Measurements from ENCODE around the gene UBL5.
A peak's percentile ranks its signal among the peaks of the same experiment; 100 is the strongest.
"Not testable (repeated sequence)": the region's sequence is repeated elsewhere in the genome, so short reads cannot be mapped to it uniquely, and the experiment has no call there.

Gene UBL5

GRCh38 chr19:9789066-9789465 is 38.7 kb upstream of the UBL5 start:
- DNase-seq (ENCODE audit: extremely low spot score) = no peak
- CTCF ChIA-PET = interaction anchor here (0.7 kb wide), 1 partner anchor 64 kb away, joined by 3 read pairs; no protein-coding TSS in a partner anchor
- POLR2A ChIA-PET = no interaction called here

DNA sequence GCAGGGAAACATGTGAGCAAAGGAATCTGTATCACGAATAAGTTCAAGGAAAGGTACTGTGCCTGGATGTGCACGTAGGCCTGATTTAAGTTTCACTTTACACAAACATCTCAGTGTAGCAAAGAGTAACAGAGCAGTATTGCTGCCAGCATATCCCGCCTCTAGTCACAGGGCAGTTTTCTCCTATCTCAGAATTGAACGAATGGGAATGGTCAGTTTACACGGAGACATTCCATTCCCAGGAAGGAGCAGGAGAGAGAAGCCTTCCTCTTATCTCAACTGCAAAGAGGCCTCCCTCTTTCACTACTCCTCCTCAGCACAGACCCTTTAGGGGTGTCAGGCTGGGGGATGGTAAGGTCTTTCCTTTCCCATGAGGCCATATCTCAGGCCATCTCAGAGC is 38.1 kb upstream of the UBL5 start:
- DNase-seq (ENCODE audit: extremely low spot score); CTCF ChIA-PET; POLR2A ChIA-PET: not testable (repeated sequence)

More at GRCh38 chr19:9789066-9789465, 38.7 kb upstream of the UBL5 start:
- TF ChIP-seq ELF4 (IDR thresholded peaks at IDR 0.05) = no peak
- TF ChIP-seq SP1 (IDR thresholded peaks at IDR 0.05) = no peak
- no peak for TF ChIP-seq FOXK2 (IDR thresholded peaks at IDR 0.05)
- no peak for TF ChIP-seq ZNF384 (IDR thresholded peaks at IDR 0.05)
- TF ChIP-seq FOXA1 (IDR thresholded peaks at IDR 0.05) = no peak
- no peak for TF ChIP-seq NFRKB (IDR thresholded peaks at IDR 0.05)
- no peak for TF ChIP-seq BHLHE40 (IDR thresholded peaks at IDR 0.05; ENCODE audit: borderline replicate concordance)

DNA sequence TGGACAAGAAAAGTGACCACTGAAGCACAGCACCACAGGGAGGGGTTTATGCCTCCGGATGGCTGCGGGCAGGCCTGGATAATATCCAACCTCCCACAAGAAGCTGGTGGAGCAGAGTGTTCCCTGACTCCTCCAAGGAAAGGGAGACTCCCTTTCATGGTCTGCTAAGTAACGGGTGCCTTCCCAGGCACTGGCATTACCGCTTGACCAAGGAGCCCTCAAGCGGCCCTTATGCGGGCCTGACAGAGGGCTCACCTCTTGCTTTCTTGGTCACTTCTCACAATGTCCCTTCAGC is 36.7 kb upstream of the UBL5 start:
- CTCF ChIA-PET = interaction anchor here (0.7 kb wide), 1 partner anchor 586 kb away, joined by 6 read pairs; no protein-coding TSS in a partner anchor
- POLR2A ChIA-PET; DNase-seq (ENCODE audit: extremely low spot score): not testable (repeated sequence)

DNA sequence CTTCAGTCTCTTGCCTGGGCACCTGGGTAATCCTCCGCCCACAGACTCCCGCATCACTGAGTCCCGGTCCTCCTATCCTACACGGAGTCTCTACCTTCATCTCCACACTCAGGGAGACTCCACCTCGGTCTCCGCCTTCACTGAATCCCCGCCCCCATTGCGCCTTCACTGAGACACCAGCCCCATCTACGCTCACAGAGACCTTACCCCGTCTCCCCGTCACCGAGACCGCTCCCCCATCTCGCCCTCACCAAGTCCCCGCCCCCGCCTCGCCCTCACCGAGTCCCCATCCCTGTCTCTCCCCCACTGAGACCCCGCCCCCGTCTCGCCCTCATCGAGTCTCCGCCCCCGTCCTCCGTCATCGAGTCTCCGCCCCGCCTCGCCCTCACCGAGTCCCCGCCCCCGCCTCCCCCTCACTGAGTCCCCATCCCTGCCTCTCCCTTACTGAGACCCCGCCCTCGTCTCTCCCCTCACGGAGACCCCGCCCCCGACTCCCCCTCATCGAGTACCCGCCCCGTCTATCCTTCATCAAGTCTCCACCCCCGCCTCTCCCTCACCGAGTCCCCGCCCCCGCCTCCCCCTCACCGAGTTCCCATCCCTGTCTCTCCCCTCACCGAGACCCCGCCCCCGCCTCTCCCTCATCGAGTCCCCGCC is 36.0 kb upstream of the UBL5 start:
- POLR2A ChIA-PET = no interaction called here
- no peak for TF ChIP-seq ARNT (IDR thresholded peaks at IDR 0.05)
- peak; percentile 82 for DNase-seq (ENCODE audit: extremely low spot score)
- CTCF ChIA-PET = no interaction called here

GRCh38 chr19:9792206-9793070 is 35.3 kb upstream of the UBL5 start:
- ChIA-PET POLR2A (interaction anchor here (1.1 to 1.3 kb wide), 2 partner anchors 35 to 208 kb away, joined by 4 read pairs; partner anchors contain the start of genes UBL5 and ZNF121), CTCF (no interaction called here)
- peak; percentile 53; the same call in 1 of the 2 replicates for TF ChIP-seq SP1 (IDR thresholded peaks at IDR 0.05)
- no peak for TF ChIP-seq ELF4 (IDR thresholded peaks at IDR 0.05)
- TF ChIP-seq TARDBP (IDR thresholded peaks at IDR 0.05) = no peak
- TF ChIP-seq L3MBTL2 (conservative IDR thresholded peaks at IDR 0.05) = peak; percentile 73
- TF ChIP-seq SUZ12 (IDR thresholded peaks at IDR 0.05) = no peak
- peak; percentile 65 for TF ChIP-seq PKNOX1 (IDR thresholded peaks at IDR 0.05)
- TF ChIP-seq FOXA1 (IDR thresholded peaks at IDR 0.05) = no peak
- DNase-seq (ENCODE audit: extremely low spot score) = peak; percentile 67

DNA sequence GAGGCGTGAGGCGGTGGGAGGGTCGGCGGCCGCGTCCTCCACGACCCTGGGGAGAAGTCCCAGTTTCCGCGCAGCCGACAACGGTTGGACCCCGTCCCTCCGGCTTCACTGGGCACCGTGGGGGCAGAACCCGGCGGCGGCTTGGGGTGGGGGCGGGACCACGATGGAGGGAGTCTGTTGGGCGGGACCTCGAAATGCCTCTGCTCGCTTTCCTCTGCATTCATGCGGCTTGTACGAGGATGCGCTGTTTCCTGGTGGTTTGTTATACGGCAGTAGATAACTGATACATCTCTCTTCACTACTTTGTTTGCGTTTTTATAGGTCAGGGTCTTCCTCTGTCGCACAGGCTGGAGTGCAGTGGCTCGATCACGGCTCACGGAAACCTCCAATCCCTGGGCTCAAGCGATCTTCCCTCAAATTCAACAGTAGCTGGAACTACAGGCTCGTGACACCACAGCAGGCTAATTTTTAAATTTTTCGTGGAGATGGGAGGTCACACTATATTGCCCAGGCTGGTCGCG is 34.6 kb upstream of the UBL5 start:
- DNase-seq (ENCODE audit: extremely low spot score) = no peak
- TF ChIP-seq CTBP1 (IDR thresholded peaks at IDR 0.05; ENCODE audit: borderline replicate concordance) = no peak
- ChIA-PET POLR2A (interaction anchor here (1.1 to 1.3 kb wide), 3 partner anchors 25 to 209 kb away, joined by 4 read pairs; partner anchors contain the start of genes UBL5, ZNF121 and ZNF846), CTCF (interaction anchor here (0.7 kb wide), 1 partner anchor 358 kb away, joined by 3 read pairs; the partner anchor contains the start of gene ZNF266)

GRCh38 chr19:9796113-9796773 is 31.5 kb upstream of the UBL5 start:
- TF ChIP-seq L3MBTL2 (conservative IDR thresholded peaks at IDR 0.05) (no peak), PKNOX1 (IDR thresholded peaks at IDR 0.05) (peak; percentile 74), NFRKB (IDR thresholded peaks at IDR 0.05) (no peak), BHLHE40 (IDR thresholded peaks at IDR 0.05; ENCODE audit: borderline replicate concordance) (no peak), ELF4 (IDR thresholded peaks at IDR 0.05) (no peak), FOXK2 (IDR thresholded peaks at IDR 0.05) (no peak), HDGF (IDR thresholded peaks at IDR 0.05; ENCODE audit: borderline replicate concordance) (no peak)
- peak; percentile 65 for DNase-seq (ENCODE audit: extremely low spot score)
- CTCF ChIA-PET = interaction anchor here (0.7 to 1.0 kb wide), 2 partner anchors 136 to 169 kb away, joined by 3 read pairs; no protein-coding TSS in a partner anchor
- POLR2A ChIA-PET = no interaction called here

DNA sequence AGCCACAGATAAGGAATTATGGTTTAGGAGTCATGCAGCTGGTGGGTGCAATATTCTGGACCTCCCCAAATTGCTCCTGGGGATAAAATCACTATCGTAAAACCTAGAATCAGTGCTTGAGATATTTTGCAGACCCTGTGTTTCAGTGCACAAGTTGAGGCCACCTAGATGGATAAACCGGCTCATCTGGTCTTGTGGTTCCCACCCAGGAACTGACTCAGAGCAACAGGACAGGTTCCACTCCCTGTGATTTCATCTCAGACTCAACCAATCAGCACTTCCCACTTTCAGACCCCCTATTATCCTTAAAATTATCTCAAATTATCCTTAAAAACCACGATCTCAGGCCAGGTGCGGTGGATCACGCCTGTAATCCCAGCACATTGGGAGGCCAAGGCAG is 29.8 kb upstream of the UBL5 start:
- POLR2A ChIA-PET = interaction anchor here (0.9 kb wide), 1 partner anchor 30 kb away, joined by 4 read pairs; the partner anchor contains the start of gene UBL5
- CTCF ChIA-PET = no interaction called here

More for the DNA sequence above, 29.8 kb upstream of the UBL5 start:
- no peak for DNase-seq (ENCODE audit: extremely low spot score)
- no peak for TF ChIP-seq ZNF384 (IDR thresholded peaks at IDR 0.05)
- TF ChIP-seq FOXA1 (IDR thresholded peaks at IDR 0.05) = no peak
- TF ChIP-seq SP1 (IDR thresholded peaks at IDR 0.05) = no peak
- TF ChIP-seq NFRKB (IDR thresholded peaks at IDR 0.05) = no peak
- no peak for TF ChIP-seq L3MBTL2 (conservative IDR thresholded peaks at IDR 0.05)
- no peak for TF ChIP-seq LEF1 (IDR thresholded peaks at IDR 0.05; ENCODE audit: borderline replicate concordance)
- no peak for TF ChIP-seq ARNT (IDR thresholded peaks at IDR 0.05)
- no peak for TF ChIP-seq HDGF (IDR thresholded peaks at IDR 0.05; ENCODE audit: borderline replicate concordance)
- TF ChIP-seq PKNOX1 (IDR thresholded peaks at IDR 0.05) = no peak

Data from HEK293T (cell line).